Ureter (tissue), 1 donor: ENCODE data around the gene TRPM3. TPM values are rescaled to one million over a fixed set of nuclear protein-coding genes. Genes with fewer than 3 reads are reported as not detected.

Experiments
- DNase-seq: peaks from one replicate; pipeline ENCODE4 v3.0.0-alpha.2; 2020; ENCODE audit warnings: low spot score
- total RNA-seq: library from RNA; stranded (reverse); gene quantifications from one replicate; pipeline ENCODE4 v1.2.4, GENCODE V29; 2023
- donor health status: DM: yes; HTN: yes; CAD: no.

The TRPM3 gene
- total RNA-seq, 1 donor from 2014 or later, result 1.3 TPM

- DNase-seq, result no peak
Measured at GRCh38 chr9:71098801-71099200, 22.6 kb downstream of the TRPM3 start.

GRCh38 chr9:71097671-71098070 lies 23.8 kb downstream of the TRPM3 start:
- DNase-seq, result no peak

GRCh38 chr9:71096421-71097108 lies 24.9 kb downstream of the TRPM3 start:
- no peak for DNase-seq

GRCh38 chr9:71094708-71095251 lies 26.6 kb downstream of the TRPM3 start:
- DNase-seq, result no peak

GRCh38 chr9:71090896-71091295 lies 30.5 kb downstream of the TRPM3 start:
- DNase-seq, result no peak

- DNase-seq, result no peak
Measured at GRCh38 chr9:71079451-71079850, 42.0 kb downstream of the TRPM3 start.

GRCh38 chr9:71076096-71076495 lies 45.3 kb downstream of the TRPM3 start:
- DNase-seq, result no peak

- DNase-seq, result no peak
Measured at GRCh38 chr9:71073494-71073893, 47.9 kb downstream of the TRPM3 start.

GRCh38 chr9:71072587-71072986 lies 48.8 kb downstream of the TRPM3 start:
- no peak for DNase-seq

- no peak for DNase-seq
Measured at GRCh38 chr9:71071633-71072032, 49.8 kb downstream of the TRPM3 start.

- no peak for DNase-seq
Measured at GRCh38 chr9:71058660-71059059, 62.8 kb downstream of the TRPM3 start.

- DNase-seq, result no peak
Measured at GRCh38 chr9:71052287-71052686, 69.1 kb downstream of the TRPM3 start.

GRCh38 chr9:71048280-71048679 lies 73.1 kb downstream of the TRPM3 start:
- DNase-seq, result no peak

- no peak for DNase-seq
Measured at GRCh38 chr9:71042448-71042990, 78.9 kb downstream of the TRPM3 start.

GRCh38 chr9:71037521-71037920 lies 83.9 kb downstream of the TRPM3 start:
- no peak for DNase-seq

GRCh38 chr9:71036501-71036900 lies 84.9 kb downstream of the TRPM3 start:
- no peak for DNase-seq

GRCh38 chr9:71032779-71033178 lies 88.6 kb downstream of the TRPM3 start:
- DNase-seq, result no peak

- no peak for DNase-seq
Measured at GRCh38 chr9:71025728-71026127, 95.7 kb downstream of the TRPM3 start.

- no peak for DNase-seq
Measured at GRCh38 chr9:71025201-71025600, 96.2 kb downstream of the TRPM3 start.

- no peak for DNase-seq
Measured at GRCh38 chr9:71010258-71010657, 111.2 kb downstream of the TRPM3 start.

- no peak for DNase-seq
Measured at GRCh38 chr9:71005456-71005855, 116.0 kb downstream of the TRPM3 start.

- DNase-seq, result no peak
Measured at GRCh38 chr9:71004196-71004595, 117.2 kb downstream of the TRPM3 start.

GRCh38 chr9:71003346-71003745 lies 118.1 kb downstream of the TRPM3 start:
- DNase-seq, result no peak
